Naive B cell (primary cell): ENCODE measurements around the gene SNAP23. TPM values are rescaled to one million over a fixed set of nuclear protein-coding genes. Genes with fewer than 3 reads are reported as not detected.

Experiments used
- ATAC-seq, 2 donors: fragments of 150-1000 bp; cut with Tn5 transposase; 2 replicates each; pipeline ENCODE4 v1.10.0; 2021; ENCODE audit warnings: low read depth in 2 of 2, mild to moderate bottlenecking in 2 of 2, moderate library complexity in 2 of 2
- DNase-seq: peaks from one replicate; pipeline ENCODE4 v3.0.0; 2022
- H3K27ac Mint-ChIP-seq, 6 donors: one replicate each; pipeline ENCODE4 v1.8.0; 2020 to 2022; ENCODE audit warnings: mild to moderate bottlenecking in 6 of 6, mixed read lengths in 6 of 6, moderate library complexity in 5 of 6, inconsistent platforms in 2 of 6
- H3K27me3 Mint-ChIP-seq, 3 donors: one replicate each; pipeline ENCODE4 v1.8.0; 2021 to 2022; ENCODE audit warnings: mixed read lengths in 3 of 3, mild to moderate bottlenecking in 1 of 3
- H3K36me3 Mint-ChIP-seq, 2 donors: one replicate each; pipeline ENCODE4 v1.8.0; 2020 to 2022; ENCODE audit warnings: mixed read lengths in 2 of 2, inconsistent platforms in 1 of 2, mild to moderate bottlenecking in 1 of 2
- H3K4me1 Mint-ChIP-seq, 3 donors: one replicate each; pipeline ENCODE4 v1.8.0; 2020 to 2022; ENCODE audit warnings: mixed read lengths in 3 of 3, inconsistent platforms in 1 of 3, mild to moderate bottlenecking in 1 of 3, moderate library complexity in 1 of 3
- H3K4me3 Mint-ChIP-seq, 8 donors: one replicate each; pipeline ENCODE4 v1.8.0; 2020 to 2022; ENCODE audit warnings: mild to moderate bottlenecking in 8 of 8, mixed read lengths in 8 of 8, moderate library complexity in 8 of 8, inconsistent platforms in 2 of 8
- H3K9me3 Mint-ChIP-seq, 7 donors: one replicate each; pipeline ENCODE4 v1.8.0; 2020 to 2022; ENCODE audit warnings: mixed read lengths in 7 of 7, mild to moderate bottlenecking in 5 of 7, inconsistent platforms in 2 of 7, moderate library complexity in 1 of 7
- polyA plus RNA-seq, 6 donors: library from polyadenylated mRNA; unstranded; fragments of 300-500 nt; fragmentation: Illumina TruSeq; gene quantifications; one replicate each; pipeline ENCODE4 v1.2.3, GENCODE V29; 2021; ENCODE audit warnings: low read depth in 6 of 6

The SNAP23 gene
- polyA plus RNA-seq, 6 donors from 2014 or later: 156 to 209 (median 175) TPM

- Mint-ChIP-seq H3K4me3 (peak overlapping the region in 6 of 8 donors; percentile 5 to 80 (median 67)), H3K27ac (peak overlapping the region; percentile 33 to 95 (median 70)), H3K36me3 (no peaks in the 10 kb centered on the region), H3K9me3 (no peaks in the 10 kb centered on the region), H3K27me3 (no peaks in the 10 kb centered on the region), H3K4me1 (peaks cover 35 to 76% (median 53%) of the 10 kb centered on the region in 3 donors)
- ATAC-seq (no peak), DNase-seq (no peak)
Measured at GRCh38 chr15:42504631-42505030, 9.2 kb downstream of the SNAP23 start.

- ATAC-seq (no peak), DNase-seq (no peak)
- H3K9me3 Mint-ChIP-seq: no peaks in the 10 kb centered on the region
- H3K4me3 Mint-ChIP-seq: no peak overlapping the region
- no peak overlapping the region for H3K27ac Mint-ChIP-seq
- peaks cover 31 to 70% (median 48%) of the 10 kb centered on the region in 3 donors for H3K4me1 Mint-ChIP-seq
- H3K36me3 Mint-ChIP-seq: no peaks in the 10 kb centered on the region
- H3K27me3 Mint-ChIP-seq: no peaks in the 10 kb centered on the region
Measured at GRCh38 chr15:42507514-42507913, 12.1 kb downstream of the SNAP23 start.

GRCh38 chr15:42508263-42508690 lies 12.8 kb downstream of the SNAP23 start:
- Mint-ChIP-seq H3K27me3 (no peaks in the 10 kb centered on the region), H3K9me3 (no peaks in the 10 kb centered on the region), H3K36me3 (peaks cover 0 to 7% of the 10 kb centered on the region in 2 donors), H3K4me1 (peaks cover 28 to 63% (median 46%) of the 10 kb centered on the region in 3 donors), H3K27ac (peak overlapping the region in 2 of 6 donors; percentile 2 to 53), H3K4me3 (no peak overlapping the region)
- no peak for ATAC-seq
- DNase-seq: no peak

- ATAC-seq: no peak
- peak overlapping the region in 5 of 6 donors; percentile 42 to 78 (median 60) for H3K27ac Mint-ChIP-seq
- no peaks in the 10 kb centered on the region for H3K27me3 Mint-ChIP-seq
- H3K4me3 Mint-ChIP-seq: peak overlapping the region in 3 of 8 donors; percentile 11 to 42 (median 23)
- H3K9me3 Mint-ChIP-seq: no peaks in the 10 kb centered on the region
- H3K4me1 Mint-ChIP-seq: peaks cover 15 to 44% (median 39%) of the 10 kb centered on the region in 3 donors
- DNase-seq: no peak
- H3K36me3 Mint-ChIP-seq: peaks cover 5 to 17% of the 10 kb centered on the region in 2 donors
Measured at GRCh38 chr15:42510258-42511006, 15.0 kb downstream of the SNAP23 start.

GRCh38 chr15:42511007-42511391 lies 15.6 kb downstream of the SNAP23 start:
- DNase-seq (no peak), ATAC-seq (no peak)
- Mint-ChIP-seq H3K9me3 (no peaks in the 10 kb centered on the region), H3K4me1 (peaks cover 17 to 38% (median 34%) of the 10 kb centered on the region in 3 donors), H3K27me3 (no peaks in the 10 kb centered on the region), H3K36me3 (peaks cover 10 to 23% of the 10 kb centered on the region in 2 donors), H3K27ac (peak overlapping the region in 4 of 6 donors; percentile 56 to 78 (median 70)), H3K4me3 (peak overlapping the region in 2 of 8 donors; percentile 11 to 42)

- H3K36me3 Mint-ChIP-seq: peaks cover 7 to 9% of the 10 kb centered on the region in 2 donors
- no peak overlapping the region for H3K27ac Mint-ChIP-seq
- no peaks in the 10 kb centered on the region for H3K27me3 Mint-ChIP-seq
- no peak overlapping the region for H3K4me3 Mint-ChIP-seq
- H3K4me1 Mint-ChIP-seq: no peaks in the 10 kb centered on the region
- DNase-seq (no peak), ATAC-seq (no peak)
- no peaks in the 10 kb centered on the region for H3K9me3 Mint-ChIP-seq
Measured at GRCh38 chr15:42523331-42523730, 27.9 kb downstream of the SNAP23 start.

- ATAC-seq: no peak
- Mint-ChIP-seq H3K27me3 (no peaks in the 10 kb centered on the region), H3K36me3 (peaks cover 12 to 18% of the 10 kb centered on the region in 2 donors), H3K4me1 (no peaks in the 10 kb centered on the region), H3K9me3 (no peaks in the 10 kb centered on the region), H3K27ac (peak overlapping the region in 2 of 6 donors; percentile 45 to 61), H3K4me3 (no peak overlapping the region)
- no peak for DNase-seq
Measured at GRCh38 chr15:42528970-42529369, 33.5 kb downstream of the SNAP23 start.

- H3K27ac Mint-ChIP-seq: no peak overlapping the region
- no peaks in the 10 kb centered on the region for H3K4me1 Mint-ChIP-seq
- no peak overlapping the region for H3K4me3 Mint-ChIP-seq
- no peaks in the 10 kb centered on the region for H3K27me3 Mint-ChIP-seq
- peaks cover 6 to 14% of the 10 kb centered on the region in 2 donors for H3K36me3 Mint-ChIP-seq
- no peaks in the 10 kb centered on the region for H3K9me3 Mint-ChIP-seq
- ATAC-seq: no peak
- no peak for DNase-seq
Measured at GRCh38 chr15:42533246-42533645, 37.8 kb downstream of the SNAP23 start.

- no peaks in the 10 kb centered on the region for H3K9me3 Mint-ChIP-seq
- H3K4me1 Mint-ChIP-seq: peaks cover 32 to 34% (median 33%) of the 10 kb centered on the region in 3 donors
- H3K27ac Mint-ChIP-seq: peak overlapping the region in 1 of 6 donors; percentile 2
- no peak for DNase-seq
- no peaks in the 10 kb centered on the region for H3K27me3 Mint-ChIP-seq
- ATAC-seq: no peak
- peaks cover 0 to 7% of the 10 kb centered on the region in 2 donors for H3K36me3 Mint-ChIP-seq
- peak overlapping the region in 1 of 8 donors; percentile 41 for H3K4me3 Mint-ChIP-seq
Measured at GRCh38 chr15:42544853-42545629, 49.6 kb downstream of the SNAP23 start.

- Mint-ChIP-seq H3K9me3 (no peaks in the 10 kb centered on the region), H3K36me3 (no peaks in the 10 kb centered on the region), H3K4me3 (peak overlapping the region; percentile 91 to 99 (median 95)), H3K27ac (peak overlapping the region; percentile 96 to 99 (median 98)), H3K4me1 (peaks cover 28 to 44% (median 36%) of the 10 kb centered on the region in 3 donors), H3K27me3 (no peaks in the 10 kb centered on the region)
- ATAC-seq (peak in 1 of 2 donors; percentile 2), DNase-seq (no peak)
Measured at GRCh38 chr15:42547918-42548248, 52.4 kb downstream of the SNAP23 start.

GRCh38 chr15:42548249-42549031 lies 53.0 kb downstream of the SNAP23 start, which contains the start of the genes HAUS2 and LRRC57:
HAUS2 (plus strand) TSS chr15:42548838; CDS start chr15:42548873, 35 bp downstream.
LRRC57 (minus strand) TSS chr15:42548793; CDS start chr15:42548434, 359 bp downstream.
- DNase-seq (peak; percentile 86), ATAC-seq (peak; percentile 80 to 84)
- Mint-ChIP-seq H3K9me3 (no peaks in the 10 kb centered on the region), H3K36me3 (no peaks in the 10 kb centered on the region), H3K4me3 (peak within 1 kb of the TSS; percentile 91 to 99 (median 95)), H3K27me3 (no peaks in the 10 kb centered on the region), H3K4me1 (peaks cover 28 to 46% (median 38%) of the 10 kb centered on the region in 3 donors), H3K27ac (peak within 1 kb of the TSS; percentile 96 to 99 (median 98))

GRCh38 chr15:42549032-42549491 lies 53.6 kb downstream of the SNAP23 start:
- no peak for DNase-seq
- Mint-ChIP-seq H3K4me3 (peak overlapping the region; percentile 91 to 99 (median 95)), H3K4me1 (peaks cover 31 to 50% (median 44%) of the 10 kb centered on the region in 3 donors), H3K27me3 (no peaks in the 10 kb centered on the region), H3K36me3 (no peaks in the 10 kb centered on the region), H3K27ac (peak overlapping the region; percentile 96 to 99 (median 98)), H3K9me3 (no peaks in the 10 kb centered on the region)
- ATAC-seq: peak; percentile 62 to 68
